Uterus (tissue), 2 donors: ENCODE results near the gene RASL10B.

Experiments used
- POLR2A ChIP-seq, 2 donors: fragments of 450-650 bp; IDR thresholded peaks; one replicate each; pipeline ENCODE4 v1.6.1; 2016; ENCODE audit warnings: antibody characterized with exemption in 2 of 2, mild to moderate bottlenecking in 1 of 2, moderate library complexity in 1 of 2
- TF ChIP-seq, protein P1 (sequence below), 4 experiments: fragments of 200-600 bp in 2 of 4; fragments of 450-650 bp in 2 of 4; sonication (generic) in 2 of 4; IDR thresholded peaks; one replicate each; pipeline ENCODE4 v1.5.1; 2016 to 2019; ENCODE audit warnings: antibody characterized with exemption in 4 of 4, mild to moderate bottlenecking in 2 of 4, moderate library complexity in 1 of 4

DNA sequence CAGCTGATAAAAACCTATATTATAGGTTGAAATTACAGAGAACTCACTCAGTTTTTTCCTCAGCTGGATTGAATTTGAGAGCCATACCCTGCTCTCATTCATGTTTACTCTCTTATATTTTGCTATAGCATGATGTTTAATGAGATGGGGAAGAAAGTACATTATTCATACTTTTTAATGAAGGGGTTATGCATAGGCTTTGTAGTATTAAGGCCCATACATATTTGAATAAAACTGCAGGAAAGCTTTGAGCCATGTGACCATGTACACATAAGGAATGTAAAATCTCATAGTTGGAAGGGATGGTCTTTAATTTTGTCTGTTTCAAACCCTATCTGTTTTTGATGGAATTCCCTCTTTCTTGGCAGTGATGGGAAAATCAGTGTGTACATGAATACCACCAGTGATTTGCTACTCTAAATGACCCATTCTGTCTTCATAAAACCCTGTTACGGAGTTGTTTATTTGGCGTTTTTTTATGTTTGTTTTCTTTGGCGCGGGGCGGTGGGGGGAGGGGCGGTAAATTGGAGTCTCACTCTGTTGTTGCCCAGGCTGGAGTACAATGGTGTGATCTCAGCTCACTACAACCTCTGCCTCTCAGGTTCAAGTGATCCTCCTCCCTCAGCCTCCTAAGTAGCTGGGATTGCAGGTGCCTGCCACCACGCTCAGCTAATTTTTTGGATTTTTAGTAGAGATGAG, 38.8 kb upstream of the RASL10B start:
- no peak for TF ChIP-seq POLR2A (IDR thresholded peaks at IDR 0.05)
- TF ChIP-seq, protein P1, sequence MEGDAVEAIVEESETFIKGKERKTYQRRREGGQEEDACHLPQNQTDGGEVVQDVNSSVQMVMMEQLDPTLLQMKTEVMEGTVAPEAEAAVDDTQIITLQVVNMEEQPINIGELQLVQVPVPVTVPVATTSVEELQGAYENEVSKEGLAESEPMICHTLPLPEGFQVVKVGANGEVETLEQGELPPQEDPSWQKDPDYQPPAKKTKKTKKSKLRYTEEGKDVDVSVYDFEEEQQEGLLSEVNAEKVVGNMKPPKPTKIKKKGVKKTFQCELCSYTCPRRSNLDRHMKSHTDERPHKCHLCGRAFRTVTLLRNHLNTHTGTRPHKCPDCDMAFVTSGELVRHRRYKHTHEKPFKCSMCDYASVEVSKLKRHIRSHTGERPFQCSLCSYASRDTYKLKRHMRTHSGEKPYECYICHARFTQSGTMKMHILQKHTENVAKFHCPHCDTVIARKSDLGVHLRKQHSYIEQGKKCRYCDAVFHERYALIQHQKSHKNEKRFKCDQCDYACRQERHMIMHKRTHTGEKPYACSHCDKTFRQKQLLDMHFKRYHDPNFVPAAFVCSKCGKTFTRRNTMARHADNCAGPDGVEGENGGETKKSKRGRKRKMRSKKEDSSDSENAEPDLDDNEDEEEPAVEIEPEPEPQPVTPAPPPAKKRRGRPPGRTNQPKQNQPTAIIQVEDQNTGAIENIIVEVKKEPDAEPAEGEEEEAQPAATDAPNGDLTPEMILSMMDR (IDR thresholded peaks at IDR 0.05), result no peak
